A549 (cell line): ENCODE results near the gene CTSH. TPM values are rescaled to one million over a fixed set of nuclear protein-coding genes. Genes with fewer than 3 reads are reported as not detected.

Source experiments
- ATAC-seq, 2 experiments: fragments of 200-7000 bp in 1 of 2; fragments of >200 bp in 1 of 2; cut with Nextera tagmentation in 1 of 2; cut with Tn5 transposase in 1 of 2; 3 replicates each; pipeline versions ENCODE4 v1.8.0 to v1.9.1; 2018 to 2020; ENCODE audit warnings: mild to moderate bottlenecking in 1 of 2, moderate library complexity in 1 of 2
- CTCF ChIA-PET: fragments of 300-600 bp; sonication (Branson Sonifier 250); formaldehyde crosslinking; extraction: SDS; loops from one replicate; lab custom pipeline; 2021; ENCODE audit warnings: antibody characterized with exemption, inconsistent platforms; lab: Yijun Ruan, JAX
- POLR2A ChIA-PET: fragments of 350-600 bp; formaldehyde crosslinking; extraction: SDS; loops from one replicate; lab custom pipeline; 2021; ENCODE audit warnings: antibody characterized with exemption, inconsistent platforms; lab: Yijun Ruan, JAX
- DNase-seq, 2 experiments: peaks; one replicate each; pipeline versions ENCODE4 v3.0.0 to v3.0.0-alpha.2; 2011 to 2016; ENCODE audit warnings: low read depth in 1 of 2, low spot score in 1 of 2
- FAIRE-seq: peaks from 2 replicates; lab custom pipeline; 2011; peaks lifted over from hg19 to GRCh38; lab: Jason Lieb, UNC
- H3K27ac ChIP-seq, 2 experiments: fragments of >200 bp; sonication (Bioruptor Twin); formaldehyde crosslinking; 3 replicates each; pipeline ENCODE4 v1.5.1; 2016 to 2017
- H3K4me1 ChIP-seq: fragments of >200 bp; sonication (Bioruptor Twin); formaldehyde crosslinking; 3 replicates; pipeline ENCODE4 v1.6.1; 2016
- H3K4me2 ChIP-seq: fragments of >200 bp; sonication (Bioruptor Twin); formaldehyde crosslinking; 3 replicates; pipeline ENCODE4 v1.6.1; 2016
- H3K4me3 ChIP-seq: fragments of >200 bp; sonication (Bioruptor Twin); formaldehyde crosslinking; 3 replicates; pipeline ENCODE4 v1.5.1; 2016
- H3K9me3 ChIP-seq: fragments of >200 bp; sonication (Bioruptor Twin); formaldehyde crosslinking; 3 replicates; pipeline ENCODE4 v1.6.1; 2016
- BCL3 ChIP-seq: fragments of >200 bp; sonication (Bioruptor Twin); formaldehyde crosslinking; IDR thresholded peaks from 3 replicates; pipeline ENCODE4 v1.6.1; 2016
- CTCF ChIP-seq: fragments of >200 bp; sonication (Bioruptor Twin); formaldehyde crosslinking; IDR thresholded peaks from 3 replicates; pipeline ENCODE4 v1.5.1; 2016
- E2F6 ChIP-seq: IDR thresholded peaks from 2 replicates; pipeline ENCODE4 v1.6.1; 2012; ENCODE audit warnings: low read depth, borderline replicate concordance
- ELK1 ChIP-seq: fragments of 150-350 bp; IDR thresholded peaks from 2 replicates; pipeline ENCODE4 v1.6.1; 2014; ENCODE audit warnings: low read depth, mild to moderate bottlenecking, low read length
- ESRRA ChIP-seq: fragments of 150-350 bp; IDR thresholded peaks from 2 replicates; pipeline ENCODE4 v1.6.1; 2014; ENCODE audit warnings: mild to moderate bottlenecking, low read length, borderline replicate concordance
- FOSL2 ChIP-seq, 2 experiments: fragments of 450-650 bp in 1 of 2; fragments of >200 bp in 1 of 2; sonication (Bioruptor Twin) in 1 of 2; formaldehyde crosslinking; IDR thresholded peaks; 2 replicates each; pipeline versions ENCODE4 v1.5.0 to v1.6.1; 2016 to 2020; ENCODE audit warnings: mild to moderate bottlenecking in 1 of 2, moderate library complexity in 1 of 2
- FOXS1 ChIP-seq: fragments of 250-450 bp; sonication (Bioruptor Pico); IDR thresholded peaks from 2 replicates; pipeline ENCODE4 v1.5.0; 2020; ENCODE audit warnings: mild to moderate bottlenecking, moderate library complexity
- HEYL ChIP-seq: fragments of 250-450 bp; sonication (Bioruptor Pico); IDR thresholded peaks from 2 replicates; pipeline ENCODE4 v1.8.0; 2021; ENCODE audit warnings: mild to moderate bottlenecking, moderate library complexity
- MAFK ChIP-seq: fragments of 450-650 bp; IDR thresholded peaks from 2 replicates; pipeline ENCODE4 v1.6.1; 2014; ENCODE audit not compliant: partially characterized antibody
- MYC ChIP-seq: IDR thresholded peaks from 2 replicates; pipeline ENCODE4 v1.6.1; 2012; ENCODE audit warnings: mild to moderate bottlenecking, inconsistent platforms, low read length, improper control_type of control experiment, borderline replicate concordance
- NR3C1 ChIP-seq: fragments of >200 bp; sonication (Bioruptor Twin); formaldehyde crosslinking; IDR thresholded peaks from 3 replicates; pipeline ENCODE4 v1.6.1; 2017
- PHF8 ChIP-seq: fragments of 200-600 bp; sonication (generic); IDR thresholded peaks from 2 replicates; pipeline ENCODE4 v1.6.1; 2016; ENCODE audit warnings: low read depth, mild to moderate bottlenecking, antibody characterized with exemption, moderate library complexity, borderline replicate concordance
- RAD21 ChIP-seq, 2 experiments: fragments of >200 bp in 1 of 2; sonication (Bioruptor Twin) in 1 of 2; formaldehyde crosslinking in 1 of 2; IDR thresholded peaks in 1 of 2; conservative IDR thresholded peaks in 1 of 2; 2 replicates in 1 of 2; 3 replicates in 1 of 2; pipeline ENCODE4 v1.6.1; 2012 to 2018; ENCODE audit warnings: inconsistent platforms in 1 of 2
- RARB ChIP-seq: fragments of 250-450 bp; sonication (Bioruptor Pico); IDR thresholded peaks from 2 replicates; pipeline ENCODE4 v1.8.0; 2021; ENCODE audit warnings: mild to moderate bottlenecking, moderate library complexity
- RNF2 ChIP-seq: fragments of 200-600 bp; sonication (generic); IDR thresholded peaks from 2 replicates; pipeline ENCODE4 v1.6.1; 2016; ENCODE audit warnings: low read depth, mild to moderate bottlenecking, antibody characterized with exemption, moderate library complexity, borderline replicate concordance
- TFCP2L1 ChIP-seq: fragments of 250-450 bp; sonication (Bioruptor Pico); IDR thresholded peaks from 2 replicates; pipeline ENCODE4 v1.5.0; 2021; ENCODE audit warnings: mild to moderate bottlenecking
- ZNF302 ChIP-seq: fragments of 250-450 bp; sonication (Bioruptor Pico); IDR thresholded peaks from 2 replicates; pipeline ENCODE4 v1.9.0; 2021; ENCODE audit warnings: inconsistent platforms, mild to moderate bottlenecking, moderate library complexity
- WGBS: methylation state at CpG from one replicate; pipeline ENCODE4 v1.1.6; 2017; ENCODE audit errors: missing lambda C conversion rate; 5-methylcytosine and 5-hydroxymethylcytosine counted together
- polyA plus RNA-seq, 4 experiments: library from polyadenylated mRNA; depleted of rRNA in 3 of 4; stranded (reverse); fragments of >200 nt; fragmentation: RNase III in 1 of 4; extraction: RNeasy Plus Mini Kit Qiagen cat#74134 plus additional on column Dnase treatment in 1 of 4; gene quantifications; 2 replicates in 3 of 4; 3 replicates in 1 of 4; pipeline ENCODE4 v1.2.3, GENCODE V29; 2011 to 2017

The CTSH gene
- polyA plus RNA-seq, 2 of the 4 experiments (the other 2 are of a cell fraction) = 25.2 to 33.3 TPM

GRCh38 chr15:78943692-78944091 lies 1.2 kb downstream of the CTSH start:
- TF ChIP-seq FOSL2 (IDR thresholded peaks at IDR 0.05) (no peak), FOSL2 (CRISPR knock-in tag; IDR thresholded peaks at IDR 0.05) (no peak), RARB (no peak), ZNF302 (no peak), BCL3 (no peak), RAD21 (conservative IDR thresholded peaks at IDR 0.05 in 1 of 2, IDR thresholded peaks at IDR 0.05 in 1 of 2) (no peak), TFCP2L1 (no peak), E2F6 (no peak)
- Histone ChIP-seq H3K9me3 (no peaks in the 10 kb centered on the region), H3K4me2 (peak overlapping the region; percentile 86), H3K4me1 (peaks cover 12% of the 10 kb centered on the region; the same call in 2 of the 3 replicates), H3K4me3 (no peak overlapping the region), H3K27ac (no peak overlapping the region)
- ChIA-PET POLR2A (no interaction called here), CTCF (interaction anchor here (0.8 to 2.2 kb wide), 5 partner anchors 8 to 63 kb away, joined by 3 to 14 read pairs (median 3); no protein-coding TSS in a partner anchor)
- DNase-seq (no peak), ATAC-seq (peak in 1 of 2 experiments; percentile 2; a peak in 1 of 6 replicates), FAIRE-seq (no peak)
- WGBS = 87% methylated on average over 7 of the region's 7 CpGs

GRCh38 chr15:78942741-78943140 lies 2.1 kb downstream of the CTSH start:
- Histone ChIP-seq H3K27ac (no peak overlapping the region), H3K4me2 (no peak overlapping the region), H3K4me1 (peaks cover 12% of the 10 kb centered on the region; the same call in 2 of the 3 replicates), H3K4me3 (no peak overlapping the region), H3K9me3 (no peaks in the 10 kb centered on the region)
- FAIRE-seq = no peak
- ATAC-seq = no peak
- POLR2A ChIA-PET = no interaction called here
- WGBS = 85% methylated on average over 4 of the region's 4 CpGs
- CTCF ChIA-PET = interaction anchor here (1.2 to 2.2 kb wide), 2 partner anchors 7 to 37 kb away, joined by 3 to 14 read pairs; no protein-coding TSS in a partner anchor
- no peak for TF ChIP-seq TFCP2L1
- no peak for TF ChIP-seq FOXS1
- no peak for TF ChIP-seq MYC
- TF ChIP-seq RNF2 = no peak
- TF ChIP-seq CTCF = no peak
- no peak for TF ChIP-seq ELK1
- no peak for TF ChIP-seq HEYL (CRISPR knock-in tag)
- no peak for TF ChIP-seq NR3C1
- no peak for TF ChIP-seq PHF8
- no peak for TF ChIP-seq ESRRA
- TF ChIP-seq MAFK = no peak
- DNase-seq = no peak
